ENCODE results near the gene FLRT2. TPM values are rescaled to one million over a fixed set of nuclear protein-coding genes. Genes with fewer than 3 reads are reported as not detected.

Gene FLRT2
- total and polyA plus RNA-seq, 11 donors: 0.61 to 41.9 (median 3.1) TPM

- WGBS, 4 donors: 0 to 1% (median 1%) methylated on average over 27 to 28 of the region's 28 CpGs
- Histone ChIP-seq H3K27me3 (peaks cover 0 to 62% (median 42%) of the 10 kb centered on the region in 9 donors), H3K27ac (peak overlapping the region in 5 of 12 donors; percentile 32 to 74 (median 48)), H3K36me3 (no peaks in the 10 kb centered on the region), H3K4me3 (peak overlapping the region; percentile 44 to 80 (median 61)), H3K4me1 (peaks cover 0 to 47% (median 20%) of the 10 kb centered on the region in 12 donors), H3K9me3 (no peaks in the 10 kb centered on the region)
- ATAC-seq (no peak), DNase-seq (peak in 1 of 5 donors; percentile 25)
- intact Hi-C loops (cut with DNase I): loop anchor here in 8 of 10 donors (5.0 to 10.0 kb wide), 4 partner anchors 257 to 1529 kb away; no protein-coding TSS in a partner anchor
- no peak for TF ChIP-seq POLR2A (IDR thresholded peaks at IDR 0.05)
- no peak for TF ChIP-seq CTCF (IDR thresholded peaks at IDR 0.05)
These were observed 3.9 kb downstream of the FLRT2 start for GRCh38 chr14:85533861-85534291.

- no peaks in the 10 kb centered on the region for H3K9me3 ChIP-seq
- no peak for DNase-seq
- intact Hi-C loops (cut with DNase I): loop anchor here in 8 of 10 donors (5.0 to 10.0 kb wide), 4 partner anchors 257 to 1530 kb away; no protein-coding TSS in a partner anchor
- TF ChIP-seq CTCF (IDR thresholded peaks at IDR 0.05) (no peak), POLR2A (IDR thresholded peaks at IDR 0.05) (no peak)
- peak overlapping the region in 11 of 12 donors; percentile 44 to 80 (median 61) for H3K4me3 ChIP-seq
- H3K27ac ChIP-seq: peak overlapping the region in 2 of 12 donors; percentile 36 to 74
- 15 to 20% (median 16%) methylated on average over 22 to 28 of the region's 28 CpGs for WGBS, 4 donors
- no peaks in the 10 kb centered on the region for H3K36me3 ChIP-seq
- peaks cover 0 to 54% (median 40%) of the 10 kb centered on the region in 9 donors for H3K27me3 ChIP-seq
- H3K4me1 ChIP-seq: peaks cover 0 to 40% (median 20%) of the 10 kb centered on the region in 12 donors
- no peak for ATAC-seq
These were observed 4.7 kb downstream of the FLRT2 start for GRCh38 chr14:85534458-85535293.

DNA sequence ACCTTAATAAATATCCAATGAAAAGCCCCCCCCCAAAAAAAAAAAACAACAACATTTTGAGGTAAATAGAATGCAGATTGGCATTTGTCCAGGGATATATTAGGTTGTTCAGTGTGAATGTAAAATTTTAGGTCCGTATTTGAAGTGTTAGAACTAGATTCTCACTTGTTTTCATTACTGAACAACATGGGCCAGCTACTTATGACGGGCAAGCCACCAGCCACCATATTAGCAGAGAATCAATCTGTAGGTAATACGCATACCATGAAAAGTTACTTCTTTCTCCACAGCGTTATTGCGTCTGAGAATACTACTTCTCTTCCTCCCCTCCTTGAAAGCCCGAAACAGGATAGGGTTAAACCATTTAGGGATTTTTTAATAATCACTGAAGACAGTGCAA, 5.4 kb downstream of the FLRT2 start:
- Histone ChIP-seq H3K27me3 (peaks cover 0 to 48% (median 35%) of the 10 kb centered on the region in 9 donors), H3K4me1 (peaks cover 0 to 34% (median 17%) of the 10 kb centered on the region in 12 donors), H3K36me3 (no peaks in the 10 kb centered on the region), H3K4me3 (peak overlapping the region in 7 of 12 donors; percentile 61 to 80 (median 67)), H3K9me3 (no peaks in the 10 kb centered on the region), H3K27ac (no peak overlapping the region)
- TF ChIP-seq CTCF (IDR thresholded peaks at IDR 0.05) (no peak), POLR2A (IDR thresholded peaks at IDR 0.05) (no peak)
- no peak for DNase-seq
- WGBS, 4 donors: 70 to 79% (median 72%) methylated on average over 6 of the region's 6 CpGs
- ATAC-seq: no peak
- intact Hi-C loops (cut with DNase I): loop anchor here in 7 of 10 donors (10.0 kb wide), 1 partner anchor 1531 kb away; no protein-coding TSS in a partner anchor
